Hepatocyte (in vitro differentiated cells): Measurements from ENCODE around the gene MAP1A.

ENCODE experiments used
- CTCF ChIP-seq: fragments of 200-600 bp; sonication (generic); IDR thresholded peaks from 2 replicates; pipeline ENCODE4 v1.5.1; 2016; ENCODE audit warnings: antibody characterized with exemption, mild to moderate bottlenecking; ENCODE audit not compliant: poor library complexity
- EZH2phosphoT487 ChIP-seq: fragments of 200-600 bp; sonication (generic); IDR thresholded peaks from one replicate; pipeline ENCODE4 v1.6.1; 2018; ENCODE audit warnings: antibody characterized with exemption, mild to moderate bottlenecking, low read depth, moderate library complexity; ENCODE audit not compliant: unreplicated experiment, severe bottlenecking

- TF ChIP-seq CTCF (no peak), EZH2phosphoT487 (no peak)
These were observed 33.0 kb upstream of the MAP1A start for GRCh38 chr15:43484455-43484854.
